ENCODE data around the gene IL6ST.

- TF ChIP-seq CTCF (IDR thresholded peaks at IDR 0.05) (no peak), POLR2A (IDR thresholded peaks at IDR 0.05) (no peak)
Observed at GRCh38 chr5:56028708-56029107, 33.9 kb upstream of the IL6ST start.

All from Peyer's patch (tissue), 4 donors.